ENCODE data around the gene H3-3A.

GRCh38 chr1:226073184-226073950 is 10.9 kb downstream of the H3-3A start:
- no peak for TF ChIP-seq POLR2A (IDR thresholded peaks at IDR 0.05; ENCODE audit: low read length)
- TF ChIP-seq GATA1 (IDR thresholded peaks at IDR 0.05; ENCODE audit: low read depth, low read length) = no peak

Data from erythroblast (primary cell).